GM11168 (cell line): ENCODE measurements around the gene OR4B1.

Experiments used
- in situ Hi-C: fragments of 300-500 bp; cut with MboI; formaldehyde crosslinking; loops from one replicate; pipeline ENCODE4 v1.12.0; 2022; ENCODE audit warnings: low sequenced_read_pairs; ENCODE audit not compliant: unreplicated experiment

OR4B1 gene

GRCh38 chr11:48248902-48249301, 32.3 kb downstream of the OR4B1 start:
- in situ Hi-C loops = no loop called here

- in situ Hi-C loops = no loop called here
Observed at GRCh38 chr11:48261600-48261999, 45.0 kb downstream of the OR4B1 start.

- in situ Hi-C loops = no loop called here
Observed at GRCh38 chr11:48263423-48263911, 46.9 kb downstream of the OR4B1 start, which contains the start of gene OR4X1. Gene OR4X1 (plus strand): TSS chr11:48263861. CDS start chr11:48263861, 0 bp downstream.
